IMR-90 (cell line): ENCODE measurements around the gene DHRS7B.

ENCODE experiments used
- BHLHE40 ChIP-seq: fragments of 150-350 bp; IDR thresholded peaks from 2 replicates; pipeline ENCODE4 v1.6.1; 2016; ENCODE audit warnings: mild to moderate bottlenecking, low read depth, low read length
- CEBPB ChIP-seq: IDR thresholded peaks from 2 replicates; pipeline ENCODE4 v1.6.1; 2012; ENCODE audit warnings: low read depth, low read length, improper control_type of control experiment
- CHD1 ChIP-seq: IDR thresholded peaks from 2 replicates; pipeline ENCODE4 v1.6.1; 2012; ENCODE audit warnings: low read depth, low read length, improper control_type of control experiment
- MAFK ChIP-seq: IDR thresholded peaks from 2 replicates; pipeline ENCODE4 v1.6.1; 2012; ENCODE audit warnings: low read depth, low read length, improper control_type of control experiment
- MAZ ChIP-seq: IDR thresholded peaks from 2 replicates; pipeline ENCODE4 v1.6.1; 2012; ENCODE audit warnings: low read depth, mild to moderate bottlenecking, low read length, improper control_type of control experiment, moderate library complexity, borderline replicate concordance
- MXI1 ChIP-seq: IDR thresholded peaks from 2 replicates; pipeline ENCODE4 v1.6.1; 2012; ENCODE audit warnings: low read depth, mild to moderate bottlenecking, low read length, moderate library complexity, borderline replicate concordance
- NFE2L2 ChIP-seq: fragments of 150-350 bp; IDR thresholded peaks from 2 replicates; pipeline ENCODE4 v1.6.1; 2016; ENCODE audit warnings: low read depth, mild to moderate bottlenecking, low read length
- POLR2A ChIP-seq: IDR thresholded peaks from 2 replicates; pipeline ENCODE4 v1.6.1; 2012; ENCODE audit warnings: mild to moderate bottlenecking, low read depth, low read length
- RAD21 ChIP-seq: IDR thresholded peaks from 2 replicates; pipeline ENCODE4 v1.6.1; 2012; ENCODE audit warnings: low read length, improper control_type of control experiment
- RFX5 ChIP-seq: IDR thresholded peaks from 2 replicates; pipeline ENCODE4 v1.8.0; 2012; ENCODE audit warnings: low read depth, mild to moderate bottlenecking, low read length, moderate library complexity
- SMC3 ChIP-seq: fragments of 150-350 bp; IDR thresholded peaks from 2 replicates; pipeline ENCODE4 v1.6.1; 2016; ENCODE audit warnings: low read depth, mild to moderate bottlenecking, antibody characterized with exemption, low read length, moderate library complexity
- TF ChIP-seq, protein P1 (sequence below): conservative IDR thresholded peaks from 2 replicates; pipeline ENCODE4 v1.5.1; 2012; ENCODE audit warnings: mild to moderate bottlenecking, low read depth, low read length, improper control_type of control experiment
- TF ChIP-seq, protein P2 (sequence below): fragments of 150-350 bp; IDR thresholded peaks from 2 replicates; pipeline ENCODE4 v1.6.1; 2017; ENCODE audit warnings: mild to moderate bottlenecking, antibody characterized with exemption, low read length, low read depth
- TF ChIP-seq, protein P3 (sequence below): fragments of 150-350 bp; IDR thresholded peaks from 2 replicates; pipeline ENCODE4 v1.6.1; 2016; ENCODE audit warnings: low read depth, mild to moderate bottlenecking, low read length, moderate library complexity, borderline replicate concordance

DNA sequence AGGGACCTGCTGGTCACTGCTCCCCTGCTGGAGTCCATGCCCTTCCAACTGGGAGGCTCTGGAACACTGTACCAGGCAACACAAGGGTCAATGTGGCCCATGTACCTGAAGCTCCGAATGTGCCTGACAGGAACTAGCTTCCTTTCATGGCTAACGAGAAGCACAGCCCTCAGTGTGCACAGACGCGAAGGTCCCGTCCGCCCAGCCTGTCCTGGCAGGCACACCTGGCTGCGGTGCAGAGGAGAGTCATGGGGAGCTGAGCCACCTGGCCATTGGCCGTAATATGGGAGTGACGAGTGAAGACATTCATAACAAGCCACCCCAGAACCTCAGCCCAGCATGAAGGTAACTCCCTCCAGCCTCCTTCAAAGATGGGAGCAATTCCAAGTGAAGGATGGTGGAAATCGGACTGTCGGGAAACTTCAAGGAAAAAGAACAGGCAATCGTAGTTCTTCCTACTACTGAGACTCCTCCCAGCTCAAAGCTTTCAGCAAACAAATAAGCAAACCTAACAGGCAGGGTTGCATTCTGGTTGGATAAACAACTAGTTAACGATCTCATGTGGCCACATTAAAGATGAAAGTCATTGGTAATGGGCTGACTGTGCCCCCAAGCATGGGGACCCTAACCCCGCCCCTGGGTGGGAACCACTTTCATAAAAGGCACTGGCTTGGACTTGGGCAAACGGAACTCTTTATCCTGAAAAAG, 74.0 kb downstream of the DHRS7B start:
- TF ChIP-seq, protein P1, sequence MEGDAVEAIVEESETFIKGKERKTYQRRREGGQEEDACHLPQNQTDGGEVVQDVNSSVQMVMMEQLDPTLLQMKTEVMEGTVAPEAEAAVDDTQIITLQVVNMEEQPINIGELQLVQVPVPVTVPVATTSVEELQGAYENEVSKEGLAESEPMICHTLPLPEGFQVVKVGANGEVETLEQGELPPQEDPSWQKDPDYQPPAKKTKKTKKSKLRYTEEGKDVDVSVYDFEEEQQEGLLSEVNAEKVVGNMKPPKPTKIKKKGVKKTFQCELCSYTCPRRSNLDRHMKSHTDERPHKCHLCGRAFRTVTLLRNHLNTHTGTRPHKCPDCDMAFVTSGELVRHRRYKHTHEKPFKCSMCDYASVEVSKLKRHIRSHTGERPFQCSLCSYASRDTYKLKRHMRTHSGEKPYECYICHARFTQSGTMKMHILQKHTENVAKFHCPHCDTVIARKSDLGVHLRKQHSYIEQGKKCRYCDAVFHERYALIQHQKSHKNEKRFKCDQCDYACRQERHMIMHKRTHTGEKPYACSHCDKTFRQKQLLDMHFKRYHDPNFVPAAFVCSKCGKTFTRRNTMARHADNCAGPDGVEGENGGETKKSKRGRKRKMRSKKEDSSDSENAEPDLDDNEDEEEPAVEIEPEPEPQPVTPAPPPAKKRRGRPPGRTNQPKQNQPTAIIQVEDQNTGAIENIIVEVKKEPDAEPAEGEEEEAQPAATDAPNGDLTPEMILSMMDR, result no peak
- TF ChIP-seq RAD21 (no peak), SMC3 (no peak), POLR2A (no peak), MAZ (no peak), NFE2L2 (no peak), CEBPB (no peak), MAFK (no peak), MXI1 (no peak), BHLHE40 (no peak), RFX5 (no peak), CHD1 (no peak)
- TF ChIP-seq, protein P2, sequence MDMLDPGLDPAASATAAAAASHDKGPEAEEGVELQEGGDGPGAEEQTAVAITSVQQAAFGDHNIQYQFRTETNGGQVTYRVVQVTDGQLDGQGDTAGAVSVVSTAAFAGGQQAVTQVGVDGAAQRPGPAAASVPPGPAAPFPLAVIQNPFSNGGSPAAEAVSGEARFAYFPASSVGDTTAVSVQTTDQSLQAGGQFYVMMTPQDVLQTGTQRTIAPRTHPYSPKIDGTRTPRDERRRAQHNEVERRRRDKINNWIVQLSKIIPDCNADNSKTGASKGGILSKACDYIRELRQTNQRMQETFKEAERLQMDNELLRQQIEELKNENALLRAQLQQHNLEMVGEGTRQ, result no peak
- TF ChIP-seq, protein P3, sequence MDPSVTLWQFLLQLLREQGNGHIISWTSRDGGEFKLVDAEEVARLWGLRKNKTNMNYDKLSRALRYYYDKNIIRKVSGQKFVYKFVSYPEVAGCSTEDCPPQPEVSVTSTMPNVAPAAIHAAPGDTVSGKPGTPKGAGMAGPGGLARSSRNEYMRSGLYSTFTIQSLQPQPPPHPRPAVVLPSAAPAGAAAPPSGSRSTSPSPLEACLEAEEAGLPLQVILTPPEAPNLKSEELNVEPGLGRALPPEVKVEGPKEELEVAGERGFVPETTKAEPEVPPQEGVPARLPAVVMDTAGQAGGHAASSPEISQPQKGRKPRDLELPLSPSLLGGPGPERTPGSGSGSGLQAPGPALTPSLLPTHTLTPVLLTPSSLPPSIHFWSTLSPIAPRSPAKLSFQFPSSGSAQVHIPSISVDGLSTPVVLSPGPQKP, result no peak
